ENCODE measurements around the gene MB21D2. TPM values are rescaled to one million over a fixed set of nuclear protein-coding genes. Genes with fewer than 3 reads are reported as not detected.
"Not testable (repeated sequence)": the region's sequence is repeated elsewhere in the genome, so short reads cannot be mapped to it uniquely, and the experiment has no call there.

MB21D2 gene
- polyA plus RNA-seq, 3 donors from 2014 or later: 0.07 to 0.53 TPM; not detected in 1

DNA sequence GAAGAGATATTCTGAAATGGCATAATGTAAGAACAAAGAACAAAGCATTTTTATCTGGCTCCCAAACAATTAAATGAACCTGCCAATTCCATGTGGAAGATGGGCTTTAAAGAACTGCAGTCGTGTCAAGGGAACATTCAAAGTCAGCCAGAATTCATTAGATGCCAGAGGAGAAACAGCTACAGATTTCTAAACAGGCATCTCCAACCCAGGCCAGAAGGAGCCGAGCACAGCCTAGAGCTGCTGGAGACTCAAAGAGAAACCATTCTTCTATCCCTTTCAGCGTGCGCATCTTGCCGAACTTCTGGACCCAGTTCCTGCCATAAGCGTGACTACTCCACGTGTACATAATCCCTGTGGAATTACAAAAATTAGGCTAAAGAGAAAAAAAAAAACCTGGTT lies 60.4 kb downstream of the MB21D2 start:
- Mint-ChIP-seq H3K36me3 (no peaks in the 10 kb centered on the region), H3K9me3 (peaks cover 0 to 5% (median under 1%) of the 10 kb centered on the region in 6 donors), H3K27me3 (ENCODE audit: low read depth in 3 of 3) (no peaks in the 10 kb centered on the region), H3K4me1 (no peaks in the 10 kb centered on the region), H3K4me3 (no peak overlapping the region), H3K27ac (no peak overlapping the region)
- no peak for DNase-seq

DNA sequence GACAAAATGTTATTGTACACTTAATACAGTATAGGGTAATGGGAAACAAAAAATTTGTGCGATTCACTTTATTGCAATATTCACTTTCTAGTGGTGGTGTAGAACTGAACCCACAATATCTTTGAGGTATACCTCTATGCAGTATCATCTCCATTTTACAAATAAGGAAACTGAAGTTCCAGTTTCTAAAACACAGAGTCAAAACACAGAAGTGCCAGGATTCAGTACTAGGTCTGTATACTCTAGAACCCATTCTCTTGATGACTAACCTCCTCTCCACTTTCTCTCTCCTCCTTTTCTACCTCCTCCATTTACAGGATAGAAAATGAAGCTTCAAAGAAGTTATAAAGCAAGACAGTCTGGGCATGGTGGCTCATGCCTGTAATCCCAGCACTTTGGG lies 62.2 kb downstream of the MB21D2 start:
- peaks cover 0 to 5% (median under 1%) of the 10 kb centered on the region in 6 donors for H3K9me3 Mint-ChIP-seq
- no peaks in the 10 kb centered on the region for H3K4me1 Mint-ChIP-seq
- no peak overlapping the region for H3K4me3 Mint-ChIP-seq
- H3K27me3 Mint-ChIP-seq (ENCODE audit: low read depth in 3 of 3): no peaks in the 10 kb centered on the region
- no peak overlapping the region for H3K27ac Mint-ChIP-seq
- DNase-seq: no peak
- no peaks in the 10 kb centered on the region for H3K36me3 Mint-ChIP-seq

DNA sequence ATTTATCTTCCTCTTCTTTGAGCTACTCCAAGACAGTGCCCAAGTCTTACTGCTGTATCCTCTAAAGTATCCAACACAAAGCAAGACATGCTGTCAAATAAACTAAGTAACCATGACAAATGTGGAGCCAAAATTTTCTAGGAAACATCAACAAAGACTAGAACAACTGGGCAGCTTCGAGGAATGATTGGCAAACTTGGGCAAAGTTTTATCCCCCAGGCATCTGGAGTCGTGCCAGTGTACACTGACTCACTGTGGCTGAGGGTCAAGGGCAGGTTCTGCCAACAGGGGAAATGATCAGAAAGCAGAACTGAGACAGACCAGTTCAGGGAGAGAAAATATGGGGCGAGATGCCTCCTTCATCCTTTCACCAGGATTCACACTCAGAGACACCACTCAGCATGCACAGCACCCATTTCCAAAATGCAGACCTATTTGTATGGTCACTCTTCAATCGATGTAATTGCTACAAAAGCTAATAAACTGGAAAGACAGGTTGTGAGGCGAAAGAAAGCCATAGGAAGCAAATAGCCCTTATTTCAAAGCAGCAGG lies 65.8 kb downstream of the MB21D2 start:
- Mint-ChIP-seq H3K9me3 (peaks cover 0 to 2% (median under 1%) of the 10 kb centered on the region in 6 donors), H3K36me3 (no peaks in the 10 kb centered on the region), H3K27ac (no peak overlapping the region), H3K4me1 (no peaks in the 10 kb centered on the region), H3K4me3 (no peak overlapping the region), H3K27me3 (ENCODE audit: low read depth in 3 of 3) (no peaks in the 10 kb centered on the region)
- no peak for DNase-seq

DNA sequence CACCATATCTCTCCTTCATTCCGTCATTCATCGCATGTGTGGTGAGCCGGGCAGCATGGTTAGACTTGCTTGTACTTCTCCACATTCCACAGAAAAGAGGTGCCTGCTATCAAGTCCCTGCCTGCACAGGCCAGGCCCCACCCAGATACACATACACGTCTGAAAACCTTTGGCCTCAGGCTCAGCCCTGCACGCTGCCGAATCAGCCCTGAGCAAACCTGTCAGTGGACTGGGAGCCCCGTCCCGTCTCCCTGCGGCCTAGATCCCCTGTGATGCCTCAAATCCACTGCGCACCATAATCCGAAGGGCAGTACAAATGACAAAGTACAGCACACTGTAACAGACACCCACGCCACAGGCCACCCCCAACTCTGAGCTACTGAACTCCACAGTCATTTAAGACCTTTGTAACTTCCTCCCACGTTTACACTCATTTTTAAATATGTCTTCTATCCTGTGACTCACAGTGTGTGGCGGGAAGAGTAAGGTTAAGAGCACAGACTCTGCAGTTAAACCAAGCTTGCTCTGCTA lies 67.1 kb downstream of the MB21D2 start:
- no peaks in the 10 kb centered on the region for H3K4me1 Mint-ChIP-seq
- H3K27ac Mint-ChIP-seq: no peak overlapping the region
- no peak for DNase-seq
- H3K36me3 Mint-ChIP-seq: no peaks in the 10 kb centered on the region
- no peak overlapping the region for H3K4me3 Mint-ChIP-seq
- H3K27me3 Mint-ChIP-seq (ENCODE audit: low read depth in 3 of 3): no peaks in the 10 kb centered on the region
- H3K9me3 Mint-ChIP-seq: no peaks in the 10 kb centered on the region

DNA sequence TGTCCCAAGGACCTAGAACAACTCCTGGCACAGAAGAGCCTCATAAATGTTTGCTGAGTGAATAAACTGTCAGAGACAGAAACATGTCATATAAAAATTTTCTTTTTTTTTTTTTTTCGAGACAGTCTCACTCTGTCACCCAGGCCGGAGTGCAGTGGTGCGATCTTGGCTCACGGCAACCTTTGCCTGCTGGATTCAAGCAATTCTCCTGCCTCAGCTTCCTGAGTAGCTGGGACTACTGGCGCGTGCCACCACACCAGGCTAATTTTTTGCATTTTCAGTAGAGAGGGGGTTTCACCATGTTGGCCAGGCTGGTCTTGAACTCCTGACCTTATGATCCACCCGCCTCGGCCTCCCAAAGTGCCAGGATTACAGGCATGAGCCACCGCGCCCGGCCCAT lies 67.8 kb downstream of the MB21D2 start:
- H3K27me3 Mint-ChIP-seq (ENCODE audit: low read depth in 3 of 3); H3K27ac Mint-ChIP-seq; H3K4me3 Mint-ChIP-seq; H3K9me3 Mint-ChIP-seq; DNase-seq; H3K36me3 Mint-ChIP-seq; H3K4me1 Mint-ChIP-seq: not testable (repeated sequence)

DNA sequence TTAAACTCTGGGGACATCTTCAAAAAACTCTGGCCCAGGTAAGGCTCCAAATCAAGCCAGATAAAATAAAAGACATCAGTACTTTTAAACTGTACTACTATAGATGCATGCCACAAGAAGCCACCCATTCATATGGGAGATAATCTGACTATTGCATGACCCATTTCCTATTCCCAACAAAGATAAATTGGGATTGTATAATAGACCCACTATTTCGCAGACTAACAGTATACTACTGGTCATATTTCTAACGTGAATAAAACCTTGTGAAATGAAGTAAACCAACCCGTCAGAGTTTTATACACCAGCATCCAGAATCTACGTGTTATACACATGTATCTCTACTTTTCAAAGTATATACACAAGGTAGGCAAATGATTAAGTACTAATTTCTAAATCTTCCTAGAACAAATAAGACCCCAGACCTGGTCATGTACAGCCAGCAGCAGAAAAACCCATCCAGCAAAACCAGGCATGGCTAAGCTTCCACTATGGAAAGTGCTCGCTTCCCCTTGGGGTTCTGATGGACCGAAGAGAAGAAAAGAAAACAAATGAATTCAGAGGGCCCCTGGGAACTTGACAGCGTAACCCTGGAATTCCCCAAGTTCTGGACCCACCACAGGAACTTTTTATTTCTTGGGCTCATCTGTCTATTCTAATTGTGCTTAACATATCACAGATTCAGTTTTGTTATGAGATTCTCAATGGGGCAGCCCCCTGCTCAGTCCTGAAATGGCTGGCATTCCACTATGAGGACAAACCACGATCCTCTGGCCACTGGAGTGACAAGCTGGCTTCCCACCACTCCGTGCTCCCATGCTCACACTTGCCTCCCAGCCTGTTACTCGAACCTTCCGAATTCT lies 69.1 kb downstream of the MB21D2 start:
- no peak for DNase-seq
- Mint-ChIP-seq H3K4me3 (no peak overlapping the region), H3K27ac (no peak overlapping the region), H3K36me3 (no peaks in the 10 kb centered on the region), H3K9me3 (peaks cover 0 to 2% (median 0%) of the 10 kb centered on the region in 6 donors), H3K4me1 (no peaks in the 10 kb centered on the region), H3K27me3 (ENCODE audit: low read depth in 3 of 3) (peaks cover 0 to 2% (median 2%) of the 10 kb centered on the region in 3 donors)

DNA sequence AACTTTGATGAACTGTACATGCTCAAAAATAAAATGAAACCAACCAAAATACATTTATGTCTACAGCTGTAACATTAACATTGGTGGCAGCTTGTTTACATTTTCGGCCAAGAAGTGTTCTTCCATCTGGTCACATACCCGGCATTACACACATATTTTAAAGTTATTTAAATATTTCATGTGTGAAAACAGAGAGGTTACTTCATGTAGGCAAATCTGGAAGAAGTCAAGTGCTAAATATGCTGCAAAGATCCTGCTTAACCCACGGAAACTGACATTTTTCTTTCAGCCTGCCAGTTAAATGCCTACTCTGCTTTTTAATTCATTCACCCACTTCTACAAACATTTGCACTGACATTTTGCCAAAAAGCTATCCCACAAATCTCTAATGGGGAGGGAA lies 69.7 kb downstream of the MB21D2 start:
- Mint-ChIP-seq H3K9me3 (peaks cover 0 to 2% (median 0%) of the 10 kb centered on the region in 6 donors), H3K27ac (no peak overlapping the region), H3K4me1 (no peaks in the 10 kb centered on the region), H3K27me3 (ENCODE audit: low read depth in 3 of 3) (peaks cover 0 to 2% (median 2%) of the 10 kb centered on the region in 3 donors), H3K4me3 (no peak overlapping the region), H3K36me3 (no peaks in the 10 kb centered on the region)
- no peak for DNase-seq

DNA sequence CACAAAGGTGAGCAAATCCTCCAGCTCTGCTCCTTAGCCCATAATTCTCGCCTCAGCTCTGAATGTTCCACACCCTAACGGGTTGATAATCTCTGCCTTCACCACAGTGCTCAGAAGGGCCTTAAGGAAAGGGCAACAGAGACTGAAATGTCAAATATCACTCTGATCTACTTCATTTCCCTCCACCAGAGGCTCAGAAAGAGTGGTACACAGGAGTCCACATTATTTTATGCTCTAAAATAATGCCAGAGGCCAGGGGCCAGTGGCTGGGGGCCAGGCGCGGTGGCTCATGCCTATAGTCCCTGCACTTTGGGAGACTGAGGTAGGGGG lies 72.2 kb downstream of the MB21D2 start:
- Mint-ChIP-seq H3K4me1 (no peaks in the 10 kb centered on the region), H3K27ac (no peak overlapping the region), H3K4me3 (no peak overlapping the region)

DNA sequence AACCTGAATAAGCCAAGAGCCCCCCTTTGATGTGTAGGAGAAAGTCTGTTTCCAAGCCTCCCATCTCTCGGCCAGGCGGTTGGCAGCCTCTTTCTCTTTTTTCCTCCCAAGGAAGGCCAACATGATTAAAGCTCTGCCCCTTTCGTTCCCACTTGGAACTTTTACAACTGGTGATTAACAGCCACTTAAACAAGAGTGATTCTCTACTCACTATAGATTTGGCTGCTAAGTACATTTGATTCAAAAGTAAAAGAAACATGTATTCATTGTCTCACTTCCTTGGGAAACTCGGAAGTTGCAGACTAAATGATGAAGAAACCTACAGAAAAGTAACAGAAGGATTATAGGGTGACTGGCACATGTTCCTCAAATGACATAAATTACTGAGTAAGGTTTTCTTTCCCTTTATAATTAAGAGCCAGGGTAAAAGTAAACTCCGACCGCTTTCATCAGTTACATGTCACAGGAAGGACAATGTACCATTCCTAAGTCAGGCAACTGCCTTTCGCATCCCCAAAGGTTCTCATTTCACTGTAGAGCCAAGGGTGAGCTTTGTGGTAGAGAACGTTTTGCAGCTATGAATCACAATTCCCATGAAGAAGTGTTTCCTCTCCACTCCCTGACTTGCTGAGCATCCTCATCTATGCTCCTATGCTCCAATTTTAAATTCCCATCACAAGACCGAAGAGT lies 72.7 kb downstream of the MB21D2 start:
- no peak overlapping the region for H3K27ac Mint-ChIP-seq

More for the DNA sequence above, 72.2 kb downstream of the MB21D2 start:
- peaks cover 0 to 2% (median 2%) of the 10 kb centered on the region in 3 donors for H3K27me3 Mint-ChIP-seq (ENCODE audit: low read depth in 3 of 3)
- peaks cover 0 to 4% (median 0%) of the 10 kb centered on the region in 6 donors for H3K9me3 Mint-ChIP-seq
- DNase-seq: no peak
- H3K36me3 Mint-ChIP-seq: no peaks in the 10 kb centered on the region

DNA sequence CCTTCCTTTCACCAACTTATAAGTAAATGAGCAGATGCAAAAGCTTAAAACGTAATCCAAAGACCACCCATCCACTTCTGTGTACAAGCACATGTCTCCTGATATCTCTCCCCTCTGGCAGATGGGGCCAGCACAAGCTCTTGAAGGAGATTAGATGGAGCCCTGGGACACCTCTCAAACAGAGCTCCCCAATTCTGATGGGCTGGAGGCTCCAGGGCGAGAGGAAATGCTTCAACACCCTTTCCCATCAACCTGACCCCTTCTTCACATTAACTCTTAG lies 73.2 kb downstream of the MB21D2 start:
- peaks cover 0 to 4% (median 0%) of the 10 kb centered on the region in 6 donors for H3K9me3 Mint-ChIP-seq
- H3K4me1 Mint-ChIP-seq: no peaks in the 10 kb centered on the region
- no peak overlapping the region for H3K27ac Mint-ChIP-seq
- H3K4me3 Mint-ChIP-seq: no peak overlapping the region
- peaks cover 2% of the 10 kb centered on the region in 3 donors for H3K27me3 Mint-ChIP-seq (ENCODE audit: low read depth in 3 of 3)
- H3K36me3 Mint-ChIP-seq: no peaks in the 10 kb centered on the region
- no peak for DNase-seq

More for the DNA sequence above, 72.7 kb downstream of the MB21D2 start:
- Mint-ChIP-seq H3K4me3 (no peak overlapping the region), H3K27me3 (ENCODE audit: low read depth in 3 of 3) (peaks cover 0 to 2% (median 2%) of the 10 kb centered on the region in 3 donors), H3K36me3 (no peaks in the 10 kb centered on the region), H3K9me3 (peaks cover 0 to 4% (median 0%) of the 10 kb centered on the region in 6 donors), H3K4me1 (no peaks in the 10 kb centered on the region)
- no peak for DNase-seq

DNA sequence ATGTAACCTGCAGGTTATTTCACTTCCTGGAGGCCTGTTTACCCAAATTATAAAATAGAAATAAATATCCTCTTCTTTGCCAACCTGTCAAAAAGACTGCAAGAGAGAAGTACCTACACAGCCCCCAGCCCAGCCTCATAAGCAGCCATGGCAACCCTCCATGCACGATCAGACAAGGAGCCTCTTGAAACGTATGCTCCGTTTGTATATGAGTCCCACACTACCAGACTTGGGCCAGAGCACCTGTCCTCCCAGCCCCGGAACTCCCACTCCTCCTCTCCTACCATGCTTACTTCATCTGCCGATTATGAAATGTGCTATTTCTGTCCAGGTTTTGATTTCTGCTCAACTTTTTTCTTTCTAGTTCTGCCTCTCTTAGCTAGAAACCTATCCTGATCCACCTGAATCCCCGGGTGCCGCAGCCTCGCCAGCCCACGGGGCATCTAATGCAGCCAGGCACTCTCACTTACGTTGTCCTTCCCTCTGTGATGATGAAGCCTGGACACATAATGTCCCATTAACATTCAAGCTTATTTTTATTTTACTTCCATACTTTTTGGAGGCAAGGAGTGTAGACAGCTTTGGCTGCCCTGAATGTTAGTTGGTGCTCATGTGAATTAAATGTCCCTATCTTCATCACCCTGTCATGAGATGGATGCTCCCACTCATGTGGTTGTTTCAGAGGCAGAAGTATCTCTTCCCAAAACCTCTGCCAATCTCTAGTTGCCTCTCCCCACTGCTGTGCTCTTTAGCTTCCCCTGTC lies 73.8 kb downstream of the MB21D2 start:
- H3K27ac Mint-ChIP-seq: no peak overlapping the region

DNA sequence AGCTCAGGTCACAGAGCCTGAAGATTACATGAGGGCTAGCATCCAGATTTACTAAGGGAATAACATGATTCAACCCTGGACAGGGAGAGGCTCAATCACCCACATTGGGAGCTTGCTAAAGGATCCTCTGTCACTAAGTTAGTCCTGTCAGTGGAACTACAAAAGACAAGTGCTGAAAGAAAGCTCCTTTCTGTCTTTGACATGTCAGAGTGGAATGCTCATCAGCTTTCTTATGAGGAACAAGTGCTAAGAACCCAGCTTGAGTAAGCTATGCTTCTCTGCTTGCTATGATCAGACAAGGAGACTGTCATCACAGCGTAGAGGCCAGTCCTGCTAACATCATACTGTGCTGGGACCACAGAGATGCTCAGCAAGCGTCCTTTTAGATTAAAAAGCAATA lies 74.5 kb downstream of the MB21D2 start:
- Mint-ChIP-seq H3K9me3 (peaks cover 0 to 4% (median 0%) of the 10 kb centered on the region in 6 donors), H3K4me3 (no peak overlapping the region), H3K36me3 (no peaks in the 10 kb centered on the region), H3K27ac (no peak overlapping the region), H3K27me3 (ENCODE audit: low read depth in 3 of 3) (peaks cover 2% of the 10 kb centered on the region in 3 donors), H3K4me1 (no peaks in the 10 kb centered on the region)
- no peak for DNase-seq

More for the DNA sequence above, 73.8 kb downstream of the MB21D2 start:
- Mint-ChIP-seq H3K27me3 (ENCODE audit: low read depth in 3 of 3) (peaks cover 2% of the 10 kb centered on the region in 3 donors), H3K4me1 (no peaks in the 10 kb centered on the region), H3K9me3 (peaks cover 0 to 4% (median 0%) of the 10 kb centered on the region in 6 donors), H3K4me3 (no peak overlapping the region), H3K36me3 (no peaks in the 10 kb centered on the region)
- DNase-seq: no peak

DNA sequence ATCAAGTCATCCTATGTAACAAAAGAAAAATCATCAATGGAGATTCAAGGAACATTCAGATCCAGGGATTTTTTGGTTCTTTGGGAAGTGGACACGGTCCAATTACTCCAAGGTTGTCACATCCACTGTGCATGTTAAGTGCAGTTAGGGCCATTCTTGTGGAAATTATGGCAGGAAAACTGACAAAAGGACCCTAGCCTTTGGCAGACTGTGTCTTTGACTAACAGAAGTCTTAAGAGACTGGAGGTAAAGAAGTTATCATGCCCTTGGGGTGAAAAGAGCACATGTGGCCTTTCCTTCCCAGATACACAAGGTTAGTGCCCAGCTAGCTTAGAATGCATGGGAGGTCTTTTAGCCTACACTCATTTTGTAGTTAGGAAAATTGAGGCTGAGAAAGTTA lies 74.9 kb downstream of the MB21D2 start:
- Mint-ChIP-seq H3K27ac (no peak overlapping the region), H3K27me3 (ENCODE audit: low read depth in 3 of 3) (peaks cover 2% of the 10 kb centered on the region in 3 donors), H3K9me3 (peaks cover 0 to 4% (median 0%) of the 10 kb centered on the region in 6 donors), H3K36me3 (no peaks in the 10 kb centered on the region), H3K4me1 (no peaks in the 10 kb centered on the region), H3K4me3 (no peak overlapping the region)
- DNase-seq: no peak

All from immature natural killer cell (primary cell).